GM18498 (cell line): ENCODE data around the gene FAHD2A.
"Not testable (repeated sequence)": the region's sequence is repeated elsewhere in the genome, so short reads cannot be mapped to it uniquely, and the experiment has no call there.

Source experiments
- ATAC-seq: cut with Tn5 transposase; IDR thresholded peaks from one replicate; pipeline ENCODE4 v1.9.1; 2021; ENCODE audit warnings: mild to moderate bottlenecking, moderate library complexity; ENCODE audit not compliant: unreplicated experiment

FAHD2A gene

GRCh38 chr2:95433373-95433772 lies 30.9 kb downstream of the FAHD2A start:
- ATAC-seq, result not testable (repeated sequence)

GRCh38 chr2:95433973-95434372 lies 31.5 kb downstream of the FAHD2A start:
- ATAC-seq, result not testable (repeated sequence)

- ATAC-seq, result not testable (repeated sequence)
Measured at GRCh38 chr2:95434507-95435076, 32.1 kb downstream of the FAHD2A start.

DNA sequence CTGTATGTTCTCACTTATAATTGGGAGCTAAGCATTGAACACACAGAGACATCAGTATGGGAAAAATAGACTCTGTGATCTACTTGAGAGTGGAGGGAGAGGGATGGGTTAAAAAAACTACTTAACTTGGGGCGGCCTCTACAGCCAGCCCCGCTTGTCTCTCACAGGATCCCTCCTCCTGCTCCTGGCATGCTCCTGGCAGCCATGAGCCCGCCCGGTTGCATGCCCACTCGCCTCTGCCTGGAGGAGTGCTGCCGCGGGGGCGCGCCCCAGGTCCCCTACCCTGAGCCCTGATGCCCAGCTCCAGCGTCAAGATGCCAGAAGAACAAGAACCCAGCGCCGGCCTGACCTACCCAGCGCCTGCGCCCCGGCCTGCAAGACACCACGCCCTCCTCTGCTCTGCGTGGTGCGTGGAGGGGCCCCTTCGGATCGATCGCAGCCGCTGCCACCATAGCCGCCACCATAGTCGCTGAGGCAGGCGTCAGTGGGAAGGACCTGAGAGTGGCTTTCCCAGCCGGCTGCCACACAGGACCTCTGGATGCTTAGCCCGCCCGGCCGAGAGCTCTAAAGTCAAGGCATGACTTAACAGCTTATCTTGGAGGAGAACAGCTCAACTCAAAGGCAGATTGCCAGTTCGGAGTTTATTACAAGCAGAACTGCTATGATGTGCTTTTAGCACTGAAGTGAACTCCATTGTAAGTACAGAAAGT lies 32.8 kb downstream of the FAHD2A start:
- not testable (repeated sequence) for ATAC-seq

- not testable (repeated sequence) for ATAC-seq
Measured at GRCh38 chr2:95435872-95436209, 33.3 kb downstream of the FAHD2A start.

DNA sequence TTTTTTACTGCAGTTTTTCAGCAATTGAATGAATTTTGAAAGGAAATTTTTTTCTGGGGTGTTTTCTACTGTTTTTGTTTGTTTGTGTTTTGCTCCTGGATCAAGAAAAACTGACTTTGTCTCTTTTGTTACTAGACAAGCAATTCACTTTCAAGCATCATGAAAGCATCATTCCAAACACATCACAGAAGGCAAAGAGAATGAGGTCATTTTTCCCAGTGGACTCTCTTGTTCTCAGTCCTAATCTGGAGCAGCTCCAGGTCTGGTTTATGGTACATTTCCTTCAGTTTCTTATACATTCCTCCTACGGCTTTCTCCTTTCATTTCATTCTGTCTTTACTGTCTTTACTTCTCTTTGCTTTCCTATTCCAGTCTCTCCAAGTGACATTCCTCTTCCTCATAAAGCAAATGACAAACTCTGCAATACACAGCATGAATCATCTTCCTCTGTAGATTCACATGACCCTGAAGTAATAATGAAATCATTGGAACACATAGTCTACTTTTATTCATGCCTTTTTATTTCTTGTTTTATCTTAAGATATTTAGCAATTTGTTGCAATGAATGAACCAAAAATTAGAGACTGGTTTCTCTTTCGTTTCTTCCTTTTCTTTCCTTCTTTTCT lies 40.1 kb downstream of the FAHD2A start:
- not testable (repeated sequence) for ATAC-seq

- not testable (repeated sequence) for ATAC-seq
Measured at GRCh38 chr2:95445317-95445716, 42.8 kb downstream of the FAHD2A start.

- not testable (repeated sequence) for ATAC-seq
Measured at GRCh38 chr2:95463292-95463691, 60.8 kb downstream of the FAHD2A start.
